Measurements from ENCODE around the gene PDE9A.

PDE9A gene

GRCh38 chr21:42645211-42646075 lies 8.0 kb upstream of the PDE9A start:
- H3K9ac ChIP-seq (ENCODE audit: low read length) = no peak overlapping the region
- H3K36me3 ChIP-seq (ENCODE audit: insufficient read depth, low read length) = no peaks in the 10 kb centered on the region
- H3K4me3 ChIP-seq (ENCODE audit: low read depth in 1 of 2, low read length in 2 of 2) = no peak overlapping the region
- no peak overlapping the region for H3K27ac ChIP-seq (ENCODE audit: low read depth, low read length)
- H3K9me3 ChIP-seq (ENCODE audit: low read length) = no peaks in the 10 kb centered on the region
- H3K27me3 ChIP-seq (ENCODE audit: control insufficient read depth in 1 of 2, insufficient read depth in 2 of 2, low read length in 2 of 2) = no peaks in the 10 kb centered on the region
- peaks cover 5% of the 10 kb centered on the region for H3K4me1 ChIP-seq (ENCODE audit: insufficient read depth, low read length)

- Histone ChIP-seq H3K36me3 (ENCODE audit: insufficient read depth, low read length) (no peaks in the 10 kb centered on the region), H3K27me3 (ENCODE audit: control insufficient read depth in 1 of 2, insufficient read depth in 2 of 2, low read length in 2 of 2) (no peaks in the 10 kb centered on the region), H3K4me1 (ENCODE audit: insufficient read depth, low read length) (no peaks in the 10 kb centered on the region), H3K4me3 (ENCODE audit: low read depth in 1 of 2, low read length in 2 of 2) (no peak overlapping the region), H3K27ac (ENCODE audit: low read depth, low read length) (no peak overlapping the region), H3K9ac (ENCODE audit: low read length) (no peak overlapping the region), H3K9me3 (ENCODE audit: low read length) (no peaks in the 10 kb centered on the region)
These were observed 7.2 kb upstream of the PDE9A start for GRCh38 chr21:42646076-42646825.

- H3K27ac ChIP-seq (ENCODE audit: low read depth, low read length) = no peak overlapping the region
- H3K36me3 ChIP-seq (ENCODE audit: insufficient read depth, low read length) = no peaks in the 10 kb centered on the region
- no peak overlapping the region for H3K4me3 ChIP-seq (ENCODE audit: low read depth in 1 of 2, low read length in 2 of 2)
- H3K9me3 ChIP-seq (ENCODE audit: low read length) = no peaks in the 10 kb centered on the region
- no peaks in the 10 kb centered on the region for H3K27me3 ChIP-seq (ENCODE audit: control insufficient read depth in 1 of 2, insufficient read depth in 2 of 2, low read length in 2 of 2)
- H3K4me1 ChIP-seq (ENCODE audit: insufficient read depth, low read length) = peaks cover under 1% of the 10 kb centered on the region
- no peak overlapping the region for H3K9ac ChIP-seq (ENCODE audit: low read length)
These were observed 6.6 kb upstream of the PDE9A start for GRCh38 chr21:42646836-42647235.

- no peak overlapping the region for H3K4me3 ChIP-seq (ENCODE audit: low read depth in 1 of 2, low read length in 2 of 2)
- H3K36me3 ChIP-seq (ENCODE audit: insufficient read depth, low read length) = no peaks in the 10 kb centered on the region
- peaks cover 14% of the 10 kb centered on the region for H3K4me1 ChIP-seq (ENCODE audit: insufficient read depth, low read length)
- no peak overlapping the region for H3K9ac ChIP-seq (ENCODE audit: low read length)
- no peaks in the 10 kb centered on the region for H3K9me3 ChIP-seq (ENCODE audit: low read length)
- H3K27ac ChIP-seq (ENCODE audit: low read depth, low read length) = no peak overlapping the region
- H3K27me3 ChIP-seq (ENCODE audit: control insufficient read depth in 1 of 2, insufficient read depth in 2 of 2, low read length in 2 of 2) = no peaks in the 10 kb centered on the region
These were observed 4.8 kb upstream of the PDE9A start for GRCh38 chr21:42648606-42649005.

- Histone ChIP-seq H3K4me1 (ENCODE audit: insufficient read depth, low read length) (peaks cover 14% of the 10 kb centered on the region), H3K27me3 (ENCODE audit: control insufficient read depth in 1 of 2, insufficient read depth in 2 of 2, low read length in 2 of 2) (no peaks in the 10 kb centered on the region), H3K9ac (ENCODE audit: low read length) (no peak overlapping the region), H3K9me3 (ENCODE audit: low read length) (no peaks in the 10 kb centered on the region), H3K27ac (ENCODE audit: low read depth, low read length) (no peak overlapping the region), H3K4me3 (ENCODE audit: low read depth in 1 of 2, low read length in 2 of 2) (no peak overlapping the region), H3K36me3 (ENCODE audit: insufficient read depth, low read length) (no peaks in the 10 kb centered on the region)
These were observed 4.0 kb upstream of the PDE9A start for GRCh38 chr21:42649122-42650032.

- Histone ChIP-seq H3K4me1 (ENCODE audit: insufficient read depth, low read length) (peaks cover 18% of the 10 kb centered on the region), H3K27ac (ENCODE audit: low read depth, low read length) (no peak overlapping the region), H3K9ac (ENCODE audit: low read length) (no peak overlapping the region), H3K9me3 (ENCODE audit: low read length) (no peaks in the 10 kb centered on the region), H3K4me3 (ENCODE audit: low read depth in 1 of 2, low read length in 2 of 2) (no peak overlapping the region), H3K27me3 (ENCODE audit: control insufficient read depth in 1 of 2, insufficient read depth in 2 of 2, low read length in 2 of 2) (no peaks in the 10 kb centered on the region), H3K36me3 (ENCODE audit: insufficient read depth, low read length) (no peaks in the 10 kb centered on the region)
These were observed 3.4 kb upstream of the PDE9A start for GRCh38 chr21:42650033-42650370.

GRCh38 chr21:42650441-42651421 lies 2.7 kb upstream of the PDE9A start:
- H3K9me3 ChIP-seq (ENCODE audit: low read length) = no peaks in the 10 kb centered on the region
- no peaks in the 10 kb centered on the region for H3K36me3 ChIP-seq (ENCODE audit: insufficient read depth, low read length)
- peaks cover 22% of the 10 kb centered on the region for H3K4me1 ChIP-seq (ENCODE audit: insufficient read depth, low read length)
- no peak overlapping the region for H3K4me3 ChIP-seq (ENCODE audit: low read depth in 1 of 2, low read length in 2 of 2)
- no peak overlapping the region for H3K27ac ChIP-seq (ENCODE audit: low read depth, low read length)
- no peaks in the 10 kb centered on the region for H3K27me3 ChIP-seq (ENCODE audit: control insufficient read depth in 1 of 2, insufficient read depth in 2 of 2, low read length in 2 of 2)
- no peak overlapping the region for H3K9ac ChIP-seq (ENCODE audit: low read length)

GRCh38 chr21:42651515-42652401 lies 1.7 kb upstream of the PDE9A start:
- Histone ChIP-seq H3K27ac (ENCODE audit: low read depth, low read length) (peak overlapping the region; percentile 42), H3K4me3 (ENCODE audit: low read depth in 1 of 2, low read length in 2 of 2) (no peak overlapping the region), H3K9me3 (ENCODE audit: low read length) (no peaks in the 10 kb centered on the region), H3K27me3 (ENCODE audit: control insufficient read depth in 1 of 2, insufficient read depth in 2 of 2, low read length in 2 of 2) (no peaks in the 10 kb centered on the region), H3K4me1 (ENCODE audit: insufficient read depth, low read length) (peaks cover 30% of the 10 kb centered on the region), H3K36me3 (ENCODE audit: insufficient read depth, low read length) (no peaks in the 10 kb centered on the region), H3K9ac (ENCODE audit: low read length) (no peak overlapping the region)

- H3K27ac ChIP-seq (ENCODE audit: low read depth, low read length) = peak overlapping the region; percentile 93
- H3K9me3 ChIP-seq (ENCODE audit: low read length) = no peaks in the 10 kb centered on the region
- H3K4me3 ChIP-seq (ENCODE audit: low read depth in 1 of 2, low read length in 2 of 2) = peak overlapping the region; percentile 36 to 73
- H3K4me1 ChIP-seq (ENCODE audit: insufficient read depth, low read length) = peaks cover 38% of the 10 kb centered on the region
- H3K27me3 ChIP-seq (ENCODE audit: control insufficient read depth in 1 of 2, insufficient read depth in 2 of 2, low read length in 2 of 2) = no peaks in the 10 kb centered on the region
- H3K9ac ChIP-seq (ENCODE audit: low read length) = no peak overlapping the region
- H3K36me3 ChIP-seq (ENCODE audit: insufficient read depth, low read length) = no peaks in the 10 kb centered on the region
These were observed 742 bp upstream of the PDE9A start for GRCh38 chr21:42652527-42653230.
